NCI-H2029 (cell line): Measurements from ENCODE around the gene INSC.

Experiments
- DNase-seq: peaks from one replicate; lab custom pipeline; 2025; lab: John Stamatoyannopoulos, UW

The INSC gene

DNA sequence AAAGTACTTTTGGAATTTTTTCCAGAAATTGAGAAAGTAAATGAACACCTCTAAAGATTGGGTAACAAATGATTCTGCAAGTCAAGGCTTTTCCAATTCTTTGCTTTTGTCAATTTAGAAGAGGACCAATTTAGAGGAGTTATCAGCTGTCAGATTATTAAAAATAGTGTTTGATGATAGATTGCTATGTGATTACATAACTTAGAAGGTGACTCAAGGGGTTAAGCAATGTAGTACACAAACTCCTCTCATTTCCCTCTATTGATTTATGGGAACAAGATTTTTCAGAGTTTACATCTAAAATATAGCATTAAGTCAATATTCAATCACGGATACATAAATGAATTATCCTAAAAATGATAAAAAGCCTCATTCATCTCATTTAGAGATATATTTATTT, 70.3 kb downstream of the INSC start:
- DNase-seq, result no peak

DNA sequence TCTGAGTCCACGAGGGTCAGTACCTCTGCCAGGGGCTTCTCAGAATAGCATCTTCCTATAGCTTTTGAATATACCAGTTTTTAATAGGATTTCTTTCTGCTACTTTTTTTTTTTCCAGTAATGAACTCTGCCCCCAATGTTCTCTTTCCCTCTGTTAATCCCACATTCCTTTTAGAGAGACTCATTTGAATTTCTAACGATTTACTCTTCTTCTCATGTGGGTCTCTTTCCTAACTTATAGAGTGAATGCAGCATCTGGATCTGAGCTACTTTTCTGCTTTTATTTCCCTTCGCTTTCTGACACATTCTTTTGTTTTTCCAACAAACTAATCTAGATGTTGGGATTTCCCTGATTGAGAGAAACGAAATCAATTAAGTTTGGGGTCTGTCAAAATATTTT, 71.4 kb downstream of the INSC start:
- no peak for DNase-seq

DNA sequence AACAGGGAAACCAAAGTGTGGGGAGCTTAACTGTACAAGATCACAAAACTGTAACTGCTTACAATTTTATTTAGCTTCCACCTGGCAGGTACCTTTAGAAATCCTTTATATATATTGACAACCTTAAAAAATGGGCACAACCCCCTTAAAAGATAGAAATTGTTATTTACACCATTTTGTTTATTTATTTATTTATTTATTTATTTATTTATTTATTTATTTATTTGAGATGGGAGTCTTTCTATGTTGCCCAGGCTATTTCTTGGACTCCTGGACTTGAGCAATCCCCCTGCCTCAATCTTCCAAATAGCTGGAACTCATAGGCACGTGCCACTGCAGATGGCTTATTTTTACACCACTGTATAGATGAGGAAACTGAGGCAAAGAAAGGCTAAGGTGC, 74.5 kb downstream of the INSC start:
- DNase-seq, result no peak

DNA sequence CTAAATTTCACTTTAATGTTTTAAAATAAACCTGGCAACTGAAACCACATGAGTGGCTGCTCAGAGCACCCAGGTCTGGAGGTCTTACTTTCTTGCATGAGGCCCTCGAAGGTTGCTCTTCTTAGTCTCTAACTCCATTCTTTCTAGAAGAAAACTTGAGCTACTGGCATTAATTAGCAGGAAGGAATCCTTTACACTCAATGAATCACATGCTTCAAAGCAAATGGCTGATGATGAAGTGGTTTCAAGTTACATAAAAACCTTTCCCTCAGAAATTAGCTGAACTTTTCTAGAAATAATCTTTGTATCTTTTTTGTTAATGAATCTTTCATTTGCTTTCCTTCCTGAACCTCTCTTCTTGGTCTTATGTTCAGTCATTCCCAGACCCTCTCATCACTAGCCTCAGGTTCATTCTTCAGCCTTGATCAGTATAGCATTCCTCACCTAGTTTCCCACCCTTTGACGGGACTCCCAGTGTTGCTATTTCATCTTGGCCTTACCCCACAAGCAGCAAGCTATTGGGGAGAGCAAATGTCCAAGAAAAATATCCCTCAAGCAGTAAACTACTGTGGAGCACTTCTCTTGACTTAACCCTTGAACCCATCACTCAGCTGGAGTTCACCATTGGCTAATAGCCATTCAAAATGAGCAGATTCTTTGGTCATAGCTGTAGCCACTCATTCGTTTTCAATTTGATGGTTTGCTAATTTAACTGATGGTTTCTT, 75.1 kb downstream of the INSC start:
- no peak for DNase-seq

DNA sequence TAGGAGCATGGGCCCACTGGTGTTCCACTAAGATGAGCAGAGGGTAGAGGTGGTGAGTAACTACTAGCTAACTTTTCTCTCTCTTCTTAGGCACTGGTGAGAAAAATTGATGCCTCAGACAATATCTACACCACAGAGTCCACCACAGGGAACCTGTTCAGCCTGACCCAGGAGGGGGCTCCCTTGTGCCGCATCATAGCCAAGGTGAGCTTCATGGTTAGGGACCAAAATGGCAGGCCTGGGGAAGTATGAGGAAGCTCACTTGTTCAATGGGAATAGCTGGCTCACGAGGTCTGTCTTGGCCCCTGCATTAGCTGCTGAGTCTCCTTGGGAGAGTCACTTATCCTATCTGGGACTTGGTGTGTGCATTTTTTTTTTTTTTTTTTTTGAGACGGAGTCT, 75.9 kb downstream of the INSC start:
- DNase-seq, result no peak

DNA sequence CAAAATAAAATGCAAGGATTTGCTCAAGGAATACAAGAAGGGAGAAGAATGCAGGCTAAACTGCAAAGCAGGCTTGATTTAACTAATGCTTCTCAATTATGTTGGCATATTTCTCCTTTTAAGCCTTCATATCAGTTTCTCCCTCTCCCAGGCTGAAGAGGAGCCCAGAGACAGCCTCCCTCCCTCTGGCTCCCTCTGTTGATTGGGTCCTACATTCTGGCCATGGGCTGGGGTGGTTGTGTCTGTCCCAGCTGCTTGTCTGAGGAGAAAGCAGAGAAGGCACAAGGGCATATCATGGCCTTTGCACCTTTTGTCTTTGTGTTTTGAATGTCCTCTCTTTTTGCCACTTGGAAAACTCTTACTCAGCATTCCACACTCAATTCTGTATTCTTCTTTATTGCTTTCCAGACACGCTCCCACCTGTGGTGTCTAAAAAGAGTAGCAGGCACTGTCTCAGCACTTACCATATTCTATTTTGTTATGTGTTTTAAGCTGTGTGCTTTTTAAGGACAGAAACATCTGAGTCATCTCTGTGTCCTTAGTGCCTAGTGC, 77.4 kb downstream of the INSC start:
- DNase-seq, result no peak

DNA sequence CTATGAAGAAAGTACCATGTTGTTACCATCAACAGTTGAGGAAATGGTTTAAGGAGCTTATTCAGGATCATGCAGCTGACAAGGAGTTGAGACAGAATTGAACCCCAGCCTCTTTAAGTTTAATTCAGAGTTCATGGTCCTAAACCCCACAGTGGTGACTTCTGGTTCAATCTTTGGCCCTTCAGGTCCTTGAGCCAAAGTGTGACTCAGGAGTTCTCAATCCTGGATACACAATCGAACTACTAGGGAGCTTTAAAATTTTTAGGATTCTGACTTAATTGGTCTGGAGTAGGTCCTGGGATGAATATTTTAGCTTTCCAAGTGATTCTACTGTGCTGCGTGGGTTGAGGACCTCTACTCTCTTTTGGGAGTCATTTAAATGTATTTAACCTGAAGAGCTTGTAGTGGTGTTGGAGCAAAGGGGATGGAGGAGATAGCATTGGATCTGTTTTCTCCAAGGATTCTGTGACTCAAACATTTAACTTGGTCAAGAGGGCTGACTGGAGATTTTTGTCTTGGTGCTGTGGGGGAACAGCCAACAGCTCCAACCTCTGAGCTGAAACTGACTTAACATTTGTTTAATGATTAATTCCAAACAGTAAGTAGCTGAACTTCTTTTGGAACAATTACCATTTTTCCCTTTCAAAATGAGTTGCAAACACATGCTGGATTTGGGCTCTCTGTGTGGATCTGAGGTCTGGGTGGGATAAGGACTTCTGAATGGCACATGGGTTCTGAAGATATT, 80.1 kb downstream of the INSC start:
- no peak for DNase-seq

DNA sequence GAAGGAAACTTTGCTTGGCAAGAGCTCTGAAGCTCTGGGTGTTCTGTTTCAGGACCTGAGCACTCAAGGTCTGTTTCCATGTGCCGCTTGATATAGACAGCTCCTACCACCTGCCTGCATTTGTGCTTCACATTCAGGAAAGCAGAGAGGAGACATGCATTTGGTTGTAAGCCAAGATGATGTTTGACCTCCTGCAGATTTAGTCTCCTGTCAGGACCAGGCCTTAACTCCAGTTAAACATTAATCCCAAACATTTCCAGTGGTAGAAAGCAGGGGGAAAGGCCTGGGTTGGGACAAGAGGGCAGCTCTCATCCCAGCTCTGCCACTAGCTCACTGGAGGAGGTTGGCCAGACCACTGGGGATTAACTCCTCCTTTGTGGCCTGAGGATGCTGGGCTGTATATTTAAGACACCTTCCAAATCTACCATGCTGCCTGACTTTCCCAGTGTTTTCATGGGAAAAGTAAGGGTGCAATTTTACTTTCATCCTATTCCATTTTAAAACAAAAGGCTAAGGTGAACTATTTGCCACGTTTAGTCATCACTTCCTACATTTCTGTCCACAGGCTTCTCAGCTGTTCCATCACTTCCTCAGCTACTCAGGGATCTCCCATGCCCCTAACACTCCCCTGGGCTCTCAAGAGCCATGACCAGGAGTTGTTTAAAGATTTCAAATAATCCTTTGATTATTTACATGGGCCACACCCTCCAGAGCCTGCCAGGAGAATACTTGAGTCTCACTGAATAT, 80.9 kb downstream of the INSC start:
- DNase-seq, result no peak

DNA sequence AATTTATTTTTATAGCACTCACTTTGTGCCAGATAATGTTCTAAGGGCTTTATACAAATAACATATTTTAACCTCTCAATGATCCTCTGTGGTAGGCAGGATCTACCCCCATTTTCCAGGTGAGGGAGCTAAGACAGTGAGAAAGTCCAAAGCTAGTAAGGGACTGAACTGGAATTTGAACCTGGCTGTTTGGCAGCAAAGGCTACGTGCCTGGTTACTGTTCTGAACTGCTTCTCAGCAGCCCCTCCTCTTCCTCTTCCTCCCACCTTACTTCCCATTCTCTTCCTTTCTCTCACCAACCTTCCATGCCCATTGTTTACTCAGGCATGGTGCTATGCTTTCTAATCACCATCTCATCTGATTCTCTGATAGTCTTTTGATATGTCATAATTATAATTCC, 82.0 kb downstream of the INSC start:
- no peak for DNase-seq

DNA sequence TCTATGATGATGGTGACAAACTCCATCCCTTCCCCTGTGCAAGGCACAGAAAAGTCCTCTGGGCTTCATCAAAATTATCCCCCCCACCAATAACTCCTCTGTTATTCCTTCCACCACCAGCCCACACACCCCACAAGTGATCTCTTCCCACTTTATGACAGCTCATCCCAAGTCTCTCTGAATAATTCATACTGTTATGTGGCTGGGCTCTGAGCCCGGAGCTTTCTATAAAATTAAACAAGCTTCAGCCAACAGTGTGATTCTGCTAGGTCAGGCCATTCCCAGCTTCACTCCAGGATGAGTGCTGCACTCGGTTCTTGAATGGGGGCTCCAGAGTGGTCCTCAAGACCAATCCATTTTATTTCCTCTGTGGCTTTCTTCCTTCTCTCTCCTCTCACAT, 83.0 kb downstream of the INSC start:
- no peak for DNase-seq

DNA sequence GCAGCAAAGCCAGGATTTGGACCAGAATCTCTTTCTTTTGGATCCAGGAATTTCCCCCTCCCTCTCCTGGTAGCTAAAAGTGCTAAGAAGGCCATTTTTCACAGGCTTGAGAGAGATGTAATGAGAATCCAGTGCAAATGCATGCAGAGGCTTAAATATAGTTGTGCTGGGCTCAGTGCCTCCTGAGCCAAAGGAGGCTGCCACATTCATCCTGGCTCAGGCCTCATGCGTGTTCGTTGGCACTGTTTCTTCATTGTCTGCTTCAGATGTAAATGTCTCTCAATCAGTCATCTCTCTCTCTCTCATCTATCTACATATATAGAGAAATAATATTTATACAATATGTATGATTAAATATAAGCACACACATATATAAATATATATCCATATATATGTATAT, 83.6 kb downstream of the INSC start:
- DNase-seq, result no peak

DNA sequence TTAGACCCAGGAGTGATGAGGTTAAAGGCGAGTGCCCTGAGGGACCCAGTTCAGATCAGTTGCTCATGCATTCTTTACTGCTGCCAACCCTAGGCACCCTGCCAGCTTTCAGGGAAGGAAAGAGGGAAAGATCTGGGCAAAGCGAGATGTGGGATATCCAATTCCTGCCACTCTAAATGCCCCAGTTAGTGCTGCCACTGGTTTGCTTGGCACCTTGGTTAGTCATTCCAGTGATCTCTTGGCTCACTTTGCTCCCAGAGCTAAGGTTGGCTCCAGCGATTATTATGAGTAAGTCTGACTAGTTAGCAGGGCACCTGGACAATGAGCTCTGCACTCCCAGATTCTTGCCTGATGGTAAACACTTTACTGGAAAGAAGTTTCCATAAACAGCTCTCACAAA, 85.0 kb downstream of the INSC start:
- DNase-seq, result peak; percentile 63

DNA sequence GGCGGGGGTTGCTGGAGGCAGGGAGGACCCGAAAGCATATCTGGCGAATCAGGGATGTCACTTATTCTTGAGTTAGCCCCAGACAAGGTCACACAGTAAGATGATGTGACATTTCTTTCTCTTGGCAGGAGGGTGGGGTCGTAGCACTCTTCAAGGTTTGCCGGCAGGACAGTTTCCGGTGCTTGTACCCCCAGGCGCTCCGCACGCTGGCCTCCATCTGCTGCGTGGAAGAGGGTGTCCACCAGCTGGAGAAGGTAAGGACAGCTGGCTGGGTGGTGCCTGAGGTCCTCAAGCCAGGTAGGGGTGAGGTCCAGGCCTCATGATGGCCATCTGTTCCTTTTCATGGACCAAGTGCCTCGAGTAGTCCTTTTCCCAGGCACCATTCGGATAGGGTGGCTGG, 86.0 kb downstream of the INSC start:
- no peak for DNase-seq

DNA sequence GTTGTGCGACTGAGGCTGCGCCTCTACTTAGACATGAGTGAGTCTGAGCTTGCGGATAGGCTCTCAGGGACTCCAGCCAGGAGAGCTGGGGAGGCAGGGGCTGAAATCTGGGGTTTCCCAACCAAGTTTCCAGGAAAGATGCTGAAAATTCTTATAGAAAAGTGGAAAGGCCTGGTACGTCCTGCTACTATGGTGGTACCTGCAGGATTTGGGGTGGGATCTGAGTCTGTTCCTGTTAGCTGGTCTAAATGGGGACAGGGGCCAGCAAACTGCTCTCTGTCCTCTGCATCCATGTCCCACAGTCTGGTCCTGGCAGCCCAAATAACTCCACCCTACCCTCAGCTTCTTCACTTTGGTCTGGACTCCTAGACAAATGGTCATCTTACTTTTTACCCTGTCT, 86.9 kb downstream of the INSC start:
- no peak for DNase-seq

DNA sequence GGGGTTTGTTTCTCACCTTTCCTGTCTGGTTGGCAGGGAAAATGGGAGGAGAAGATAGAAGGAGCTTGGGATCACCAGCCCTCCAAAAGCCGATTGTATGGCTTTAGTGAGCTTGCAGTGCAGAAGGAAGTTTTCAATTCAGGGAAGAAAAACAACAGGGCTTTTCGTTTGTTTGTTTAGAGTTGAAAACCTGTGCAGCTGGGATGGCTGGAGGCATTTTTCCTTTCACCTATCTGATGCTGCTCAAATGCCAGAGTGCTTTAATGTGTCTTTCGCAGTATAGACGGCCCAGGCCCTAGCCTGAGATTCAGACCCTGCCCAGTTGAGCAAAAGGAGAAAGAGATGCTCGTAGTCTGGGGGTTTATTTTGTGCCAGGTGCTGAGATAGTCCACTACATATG, 87.9 kb downstream of the INSC start:
- no peak for DNase-seq

DNA sequence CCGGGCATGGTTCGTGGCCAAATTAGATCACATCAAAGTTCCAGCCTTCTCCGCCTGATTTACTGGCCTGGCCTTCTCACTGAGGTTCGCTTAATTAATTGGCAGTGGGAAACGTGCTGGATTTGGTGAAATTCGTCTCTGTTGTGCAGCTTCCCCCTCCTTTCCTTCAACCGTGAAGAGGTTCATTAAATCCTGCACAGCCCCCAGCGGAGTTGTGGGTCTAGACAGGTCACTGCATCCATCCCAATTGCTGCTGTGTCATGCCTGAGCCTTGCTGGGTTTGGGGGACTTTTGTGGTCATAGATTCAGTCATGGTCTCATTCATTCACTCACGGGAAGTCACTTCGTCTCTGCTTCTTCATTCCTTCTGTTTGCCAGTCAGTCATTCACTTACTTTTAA, 90.0 kb downstream of the INSC start:
- DNase-seq, result no peak

DNA sequence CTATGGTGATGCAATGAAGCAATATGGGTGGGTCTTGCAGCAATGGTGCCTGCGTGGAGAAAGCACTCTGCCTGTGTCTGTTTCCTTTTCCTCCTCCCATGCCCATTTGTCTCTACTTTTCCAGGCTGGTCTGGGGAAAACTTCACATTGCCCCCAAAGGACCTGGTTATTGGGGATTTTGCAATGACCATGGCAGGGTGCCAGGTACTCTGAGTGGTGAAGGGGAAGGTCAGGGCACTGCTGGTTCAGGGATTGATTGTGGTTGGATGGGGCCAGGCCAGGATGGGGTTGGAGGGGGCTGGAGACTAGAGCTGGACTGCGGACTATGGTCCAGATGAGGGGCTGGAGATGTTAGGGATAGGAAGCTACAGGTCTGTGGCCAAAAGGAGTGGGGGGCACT, 92.1 kb downstream of the INSC start:
- no peak for DNase-seq

DNA sequence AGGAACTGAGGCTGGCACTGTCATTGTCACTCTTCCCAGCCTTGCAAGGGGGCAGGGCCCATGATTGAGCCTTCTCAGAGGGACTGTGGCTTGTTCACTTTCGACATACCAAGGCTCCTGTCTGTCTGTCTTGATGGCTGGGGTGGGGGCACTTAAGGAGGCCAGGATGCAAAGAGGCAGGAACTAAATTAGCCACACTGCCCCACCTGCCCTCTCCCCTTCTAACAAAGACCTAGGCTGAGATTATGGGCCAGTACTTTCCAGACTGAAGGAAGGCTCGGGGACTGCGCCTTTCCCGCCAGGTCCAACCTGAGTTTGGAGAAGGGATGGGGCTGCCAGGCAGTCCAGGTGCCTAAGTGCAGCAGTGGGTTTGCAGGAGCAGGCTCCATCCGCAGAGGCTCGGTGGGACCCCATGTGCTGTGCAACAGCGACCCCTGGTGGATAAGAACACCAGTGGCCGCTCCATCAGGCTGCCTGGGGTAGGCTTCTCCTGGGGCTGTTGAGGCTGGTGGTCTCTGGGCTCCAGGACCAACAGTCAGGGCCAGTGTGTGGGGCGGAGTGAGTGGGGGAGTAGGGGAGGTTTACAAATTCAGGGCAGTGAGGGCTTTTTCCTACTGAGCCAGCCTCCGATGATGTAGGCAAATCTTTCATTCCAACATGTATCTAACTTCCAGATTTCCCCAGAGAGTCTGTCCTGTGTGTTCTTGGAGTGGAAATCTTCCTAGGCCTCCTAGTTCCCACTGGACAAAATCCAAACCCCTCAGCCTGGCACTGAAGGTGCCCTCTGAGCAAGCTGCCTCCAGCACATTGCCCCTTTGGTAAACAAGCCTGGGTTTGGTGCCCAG, 93.9 kb downstream of the INSC start:
- peak; percentile 61 for DNase-seq

DNA sequence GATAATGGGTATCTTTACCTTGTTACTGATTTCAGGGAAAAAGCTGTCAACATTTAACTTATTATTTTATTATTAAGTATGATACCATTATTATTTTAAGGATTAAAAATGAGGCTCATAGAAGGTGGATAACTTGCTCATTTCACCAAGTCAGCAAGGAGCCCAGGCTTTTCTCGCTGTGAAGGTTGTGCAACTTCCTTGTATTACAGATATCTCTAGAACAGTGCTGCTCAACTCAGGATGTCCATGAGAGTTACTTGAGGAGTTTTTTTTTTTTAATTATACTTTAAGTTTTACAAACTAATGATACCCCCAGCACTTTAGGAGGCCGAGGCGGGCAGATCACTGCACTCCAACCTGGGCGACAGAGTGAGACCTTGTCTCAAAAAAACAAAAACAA, 98.2 kb downstream of the INSC start:
- DNase-seq, result no peak

DNA sequence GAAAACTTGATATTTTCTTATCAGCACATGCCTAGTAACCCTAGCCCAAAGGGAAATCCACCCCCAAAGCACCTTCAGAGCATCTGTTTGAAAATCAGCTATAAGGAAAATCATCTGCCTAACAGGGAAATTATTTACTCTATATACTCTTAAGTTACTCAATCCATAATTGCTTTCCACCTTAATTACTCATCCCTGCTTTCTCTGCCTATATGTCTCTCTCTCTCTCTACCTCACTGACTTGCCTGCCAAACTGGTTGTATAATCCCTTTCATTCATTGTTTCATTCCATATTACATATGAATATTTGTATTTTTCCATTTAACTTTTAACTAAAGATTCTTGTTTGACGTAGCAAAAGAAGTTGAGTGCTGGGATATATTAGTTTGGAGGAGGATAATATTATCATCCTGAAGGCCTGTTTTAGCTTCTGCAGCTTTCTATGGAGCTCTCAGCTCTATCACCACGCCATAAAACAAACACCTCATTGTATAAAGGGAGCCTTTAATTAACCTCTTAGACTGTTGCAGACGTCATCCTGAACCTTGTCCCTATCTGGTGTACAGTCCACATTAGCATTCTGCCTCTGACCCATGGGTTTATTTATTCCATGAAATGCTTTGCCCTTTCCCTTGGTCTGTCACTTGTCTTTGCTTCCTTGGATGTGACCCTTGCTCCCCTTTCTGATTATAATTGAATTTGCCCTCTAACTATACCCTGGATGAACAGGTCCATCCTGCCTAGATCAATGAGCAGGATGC, 98.9 kb downstream of the INSC start:
- peak; percentile 29 for DNase-seq

DNA sequence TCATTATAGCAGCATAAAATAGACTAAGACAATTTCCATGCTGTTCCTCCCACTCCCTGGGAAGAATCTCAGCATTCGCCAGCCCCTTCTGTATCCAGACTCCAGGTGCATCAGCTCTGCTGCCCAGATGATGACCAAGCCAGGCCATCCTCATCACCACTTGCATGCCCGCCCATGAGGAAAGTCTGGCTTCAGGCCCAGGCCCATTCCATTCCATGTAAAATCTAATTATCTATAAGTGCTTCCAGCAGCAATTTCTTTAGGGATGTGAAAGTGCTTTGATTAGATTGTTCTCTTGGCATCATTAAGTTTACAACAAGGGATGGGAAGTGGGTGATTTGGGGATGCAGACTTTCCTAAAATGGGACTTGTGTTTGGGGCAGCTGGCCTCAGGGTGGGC, 100.3 kb downstream of the INSC start:
- no peak for DNase-seq
